HepG2 (cell line): ENCODE measurements around the gene CRYM. TPM values are rescaled to one million over a fixed set of nuclear protein-coding genes. Genes with fewer than 3 reads are reported as not detected.

Experiments used
- CREB1 ChIP-seq, 2 experiments: fragments of 450-650 bp in 1 of 2; IDR thresholded peaks; 2 replicates each; pipeline ENCODE4 v1.6.1; 2016 to 2017; ENCODE audit warnings: control low read depth in 1 of 2, mild to moderate bottlenecking in 1 of 2, missing compliant biosample characterization in 1 of 2, missing genetic modification characterization in 1 of 2
- FOXC1 ChIP-seq: sonication (generic); formaldehyde crosslinking; IDR thresholded peaks from 2 replicates; pipeline ENCODE4 v1.8.0; 2022; ENCODE audit warnings: mild to moderate bottlenecking, missing genetic modification reagents, borderline replicate concordance
- GATA4 ChIP-seq: sonication (generic); IDR thresholded peaks from 2 replicates; pipeline ENCODE4 v1.6.1; 2016; ENCODE audit warnings: antibody characterized with exemption, low read depth, borderline replicate concordance
- GTF3A ChIP-seq: sonication (generic); formaldehyde crosslinking; conservative IDR thresholded peaks from 2 replicates; pipeline ENCODE4 v1.4.0; 2020; ENCODE audit warnings: mild to moderate bottlenecking, missing genetic modification reagents
- HOXD1 ChIP-seq: sonication (generic); formaldehyde crosslinking; IDR thresholded peaks from 2 replicates; pipeline ENCODE4 v1.5.0; 2020; ENCODE audit warnings: missing genetic modification reagents
- NR2F2 ChIP-seq: IDR thresholded peaks from 2 replicates; pipeline ENCODE4 v1.6.1; 2012; ENCODE audit warnings: low read depth, inconsistent platforms, borderline replicate concordance
- NR2F6 ChIP-seq, 2 experiments: IDR thresholded peaks; 2 replicates each; pipeline ENCODE4 v1.6.1; 2016; ENCODE audit warnings: antibody characterized with exemption in 1 of 2, mild to moderate bottlenecking in 1 of 2
- RCOR2 ChIP-seq: IDR thresholded peaks from 2 replicates; pipeline ENCODE4 v1.6.1; 2016; ENCODE audit warnings: missing biosample characterization, missing genetic modification reagents
- SALL1 ChIP-seq: sonication (generic); formaldehyde crosslinking; IDR thresholded peaks from 2 replicates; pipeline ENCODE4 v1.8.0; 2022; ENCODE audit warnings: mild to moderate bottlenecking, missing genetic modification reagents
- SAP130 ChIP-seq: IDR thresholded peaks from 2 replicates; pipeline ENCODE4 v1.6.1; 2016; ENCODE audit warnings: low read depth
- ZNF232 ChIP-seq: sonication (generic); formaldehyde crosslinking; IDR thresholded peaks from 2 replicates; pipeline ENCODE4 v1.4.0; 2020; ENCODE audit warnings: missing genetic modification reagents, borderline replicate concordance
- ZNF468 ChIP-seq: sonication (generic); formaldehyde crosslinking; IDR thresholded peaks from 2 replicates; pipeline ENCODE4 v1.8.0; 2022; ENCODE audit warnings: mild to moderate bottlenecking, moderate library complexity, missing genetic modification reagents
- ZNF567 ChIP-seq: sonication (generic); formaldehyde crosslinking; IDR thresholded peaks from 2 replicates; pipeline ENCODE4 v1.8.1; 2023; ENCODE audit warnings: mild to moderate bottlenecking, missing genetic modification reagents, borderline replicate concordance
- ZNF616 ChIP-seq: sonication (generic); formaldehyde crosslinking; IDR thresholded peaks from 2 replicates; pipeline ENCODE4 v1.5.0; 2020; ENCODE audit warnings: low read depth, mild to moderate bottlenecking, missing genetic modification reagents
- polyA plus RNA-seq, 8 experiments: library from polyadenylated mRNA; depleted of rRNA in 3 of 8; stranded (reverse) in 7 of 8; unstranded in 1 of 8; fragments of >200 nt; fragmentation: Illumina TruSeq in 4 of 8; extraction: Trizol in 4 of 8; gene quantifications; 2 replicates each; pipeline versions ENCODE4 v1.2.1 to v1.2.3, GENCODE V29; 2011 to 2016; ENCODE audit warnings: low read depth in 4 of 8, missing spikeins in 1 of 8, mixed read lengths in 1 of 8; ENCODE audit not compliant: insufficient read depth in 1 of 8
- total RNA-seq, 5 experiments: library from RNA; depleted of rRNA; stranded (reverse); fragments of >200 nt; fragmentation: Illumina TruSeq; extraction: Trizol; gene quantifications; 2 replicates each; pipeline ENCODE4 v1.2.3, GENCODE V29; 2016; ENCODE audit warnings: low read depth in 1 of 5
- TF ChIP-seq, protein P1 (sequence below): fragments of 450-650 bp; IDR thresholded peaks from 2 replicates; pipeline ENCODE4 v1.6.1; 2017
- TF ChIP-seq, protein P2 (sequence below): sonication (generic); formaldehyde crosslinking; IDR thresholded peaks from 2 replicates; pipeline ENCODE4 v1.9.0; 2021; ENCODE audit warnings: missing genetic modification reagents, mild to moderate bottlenecking, borderline replicate concordance
- TF ChIP-seq, protein P3 (sequence below): sonication (generic); formaldehyde crosslinking; IDR thresholded peaks from 2 replicates; pipeline ENCODE4 v1.5.0; 2020; ENCODE audit warnings: missing genetic modification reagents
- TF ChIP-seq, protein P4 (sequence below): IDR thresholded peaks from 2 replicates; pipeline ENCODE4 v1.6.1; 2016; ENCODE audit warnings: low read depth, borderline replicate concordance
- TF ChIP-seq, protein P5 (sequence below): sonication (generic); formaldehyde crosslinking; IDR thresholded peaks from 2 replicates; pipeline ENCODE4 v1.9.0; 2021; ENCODE audit warnings: missing genetic modification reagents, borderline replicate concordance
- TF ChIP-seq, protein P6 (sequence below): sonication (generic); formaldehyde crosslinking; conservative IDR thresholded peaks from 2 replicates; pipeline ENCODE4 v1.8.0; 2022; ENCODE audit warnings: mild to moderate bottlenecking, moderate library complexity, missing genetic modification reagents

CRYM gene
- total and polyA plus RNA-seq, 2 of the 13 experiments (the other 11 are each of a cell fraction or from before 2014, with no cell fraction given): 1.9 to 2.2 TPM

DNA sequence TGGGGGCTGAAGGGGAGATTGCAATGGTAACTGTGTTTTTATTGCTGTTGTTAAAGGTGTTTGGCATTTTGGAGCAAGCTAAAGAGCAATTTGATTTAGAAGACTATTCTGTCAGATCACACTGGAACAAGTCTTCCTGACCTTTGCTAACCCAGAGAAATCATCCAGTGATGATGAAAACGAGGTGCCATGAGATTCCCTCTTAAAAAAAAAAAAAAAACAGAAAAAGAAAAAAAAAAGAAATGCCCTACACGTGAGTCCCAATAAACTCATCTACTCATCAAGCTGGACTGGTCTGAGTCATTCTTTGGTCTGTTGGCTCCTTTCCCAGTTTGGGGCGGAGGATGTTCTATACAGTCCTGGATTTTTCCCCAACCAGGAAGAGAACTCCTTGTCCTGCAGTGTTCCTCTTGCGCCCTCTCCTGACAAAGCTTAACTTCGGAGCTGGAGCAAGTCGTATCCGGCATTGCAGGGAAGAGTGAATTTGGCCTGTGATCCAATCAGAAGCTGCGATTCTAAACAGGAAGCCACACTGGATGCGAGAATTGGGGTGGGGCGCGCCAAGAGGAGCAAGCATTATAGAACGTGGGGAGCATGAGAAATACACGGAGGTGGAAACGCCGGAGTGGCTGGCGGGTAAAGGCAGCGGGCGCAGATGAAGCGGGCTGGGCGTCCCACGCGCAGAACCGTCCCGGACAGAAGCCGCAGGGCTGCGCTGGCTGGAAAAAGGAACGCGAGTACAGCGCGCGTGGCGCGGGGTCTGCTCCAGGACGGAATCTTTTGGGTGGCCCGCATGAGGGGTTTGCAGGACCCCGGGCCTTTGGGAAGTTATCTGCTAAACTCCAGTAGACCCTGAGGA is 22.4 kb upstream of the CRYM start (continued):
- TF ChIP-seq, protein P1, sequence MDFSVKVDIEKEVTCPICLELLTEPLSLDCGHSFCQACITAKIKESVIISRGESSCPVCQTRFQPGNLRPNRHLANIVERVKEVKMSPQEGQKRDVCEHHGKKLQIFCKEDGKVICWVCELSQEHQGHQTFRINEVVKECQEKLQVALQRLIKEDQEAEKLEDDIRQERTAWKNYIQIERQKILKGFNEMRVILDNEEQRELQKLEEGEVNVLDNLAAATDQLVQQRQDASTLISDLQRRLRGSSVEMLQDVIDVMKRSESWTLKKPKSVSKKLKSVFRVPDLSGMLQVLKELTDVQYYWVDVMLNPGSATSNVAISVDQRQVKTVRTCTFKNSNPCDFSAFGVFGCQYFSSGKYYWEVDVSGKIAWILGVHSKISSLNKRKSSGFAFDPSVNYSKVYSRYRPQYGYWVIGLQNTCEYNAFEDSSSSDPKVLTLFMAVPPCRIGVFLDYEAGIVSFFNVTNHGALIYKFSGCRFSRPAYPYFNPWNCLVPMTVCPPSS: no peak
- TF ChIP-seq, protein P2, sequence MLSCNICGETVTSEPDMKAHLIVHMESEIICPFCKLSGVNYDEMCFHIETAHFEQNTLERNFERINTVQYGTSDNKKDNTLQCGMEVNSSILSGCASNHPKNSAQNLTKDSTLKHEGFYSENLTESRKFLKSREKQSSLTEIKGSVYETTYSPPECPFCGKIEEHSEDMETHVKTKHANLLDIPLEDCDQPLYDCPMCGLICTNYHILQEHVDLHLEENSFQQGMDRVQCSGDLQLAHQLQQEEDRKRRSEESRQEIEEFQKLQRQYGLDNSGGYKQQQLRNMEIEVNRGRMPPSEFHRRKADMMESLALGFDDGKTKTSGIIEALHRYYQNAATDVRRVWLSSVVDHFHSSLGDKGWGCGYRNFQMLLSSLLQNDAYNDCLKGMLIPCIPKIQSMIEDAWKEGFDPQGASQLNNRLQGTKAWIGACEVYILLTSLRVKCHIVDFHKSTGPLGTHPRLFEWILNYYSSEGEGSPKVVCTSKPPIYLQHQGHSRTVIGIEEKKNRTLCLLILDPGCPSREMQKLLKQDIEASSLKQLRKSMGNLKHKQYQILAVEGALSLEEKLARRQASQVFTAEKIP (CRISPR knock-in tag): no peak
- TF ChIP-seq GTF3A (CRISPR knock-in tag) (no peak), GATA4 (0 out of 2 replicates have a peak, but pooled peaks have one; percentile 54), RCOR2 (CRISPR knock-in tag) (peak; percentile 91), SAP130 (CRISPR knock-in tag) (peak; percentile 97), ZNF567 (peak; percentile 93), ZNF468 (CRISPR knock-in tag) (0 out of 2 replicates have a peak, but pooled peaks have one; percentile 73), FOXC1 (peak; percentile 79), NR2F2 (no peak; the same call in 1 of the 2 replicates), ZNF232 (CRISPR knock-in tag) (no peak; the same call in 1 of the 2 replicates), NR2F6 (IDR thresholded peaks at IDR 0.05) (peak; percentile 45; the same call in 1 of the 2 replicates), NR2F6 (CRISPR knock-in tag; IDR thresholded peaks at IDR 0.05) (peak; percentile 74), ZNF616 (CRISPR knock-in tag) (no peak), CREB1 (IDR thresholded peaks at IDR 0.05) (peak; percentile 7; the same call in 1 of the 2 replicates), CREB1 (CRISPR knock-in tag; IDR thresholded peaks at IDR 0.05) (peak; percentile 86), HOXD1 (no peak), SALL1 (peak; percentile 94)
- TF ChIP-seq, protein P3, sequence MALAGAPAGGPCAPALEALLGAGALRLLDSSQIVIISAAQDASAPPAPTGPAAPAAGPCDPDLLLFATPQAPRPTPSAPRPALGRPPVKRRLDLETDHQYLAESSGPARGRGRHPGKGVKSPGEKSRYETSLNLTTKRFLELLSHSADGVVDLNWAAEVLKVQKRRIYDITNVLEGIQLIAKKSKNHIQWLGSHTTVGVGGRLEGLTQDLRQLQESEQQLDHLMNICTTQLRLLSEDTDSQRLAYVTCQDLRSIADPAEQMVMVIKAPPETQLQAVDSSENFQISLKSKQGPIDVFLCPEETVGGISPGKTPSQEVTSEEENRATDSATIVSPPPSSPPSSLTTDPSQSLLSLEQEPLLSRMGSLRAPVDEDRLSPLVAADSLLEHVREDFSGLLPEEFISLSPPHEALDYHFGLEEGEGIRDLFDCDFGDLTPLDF (CRISPR knock-in tag): no peak; the same call in 1 of the 2 replicates
- TF ChIP-seq, protein P4, sequence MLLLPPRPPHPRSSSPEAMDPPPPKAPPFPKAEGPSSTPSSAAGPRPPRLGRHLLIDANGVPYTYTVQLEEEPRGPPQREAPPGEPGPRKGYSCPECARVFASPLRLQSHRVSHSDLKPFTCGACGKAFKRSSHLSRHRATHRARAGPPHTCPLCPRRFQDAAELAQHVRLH (CRISPR knock-in tag): peak; percentile 88; the same call in 1 of the 2 replicates
- TF ChIP-seq, protein P5, sequence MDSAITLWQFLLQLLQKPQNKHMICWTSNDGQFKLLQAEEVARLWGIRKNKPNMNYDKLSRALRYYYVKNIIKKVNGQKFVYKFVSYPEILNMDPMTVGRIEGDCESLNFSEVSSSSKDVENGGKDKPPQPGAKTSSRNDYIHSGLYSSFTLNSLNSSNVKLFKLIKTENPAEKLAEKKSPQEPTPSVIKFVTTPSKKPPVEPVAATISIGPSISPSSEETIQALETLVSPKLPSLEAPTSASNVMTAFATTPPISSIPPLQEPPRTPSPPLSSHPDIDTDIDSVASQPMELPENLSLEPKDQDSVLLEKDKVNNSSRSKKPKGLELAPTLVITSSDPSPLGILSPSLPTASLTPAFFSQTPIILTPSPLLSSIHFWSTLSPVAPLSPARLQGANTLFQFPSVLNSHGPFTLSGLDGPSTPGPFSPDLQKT (CRISPR knock-in tag): 0 out of 2 replicates have a peak, but pooled peaks have one; percentile 52
- TF ChIP-seq, protein P6, sequence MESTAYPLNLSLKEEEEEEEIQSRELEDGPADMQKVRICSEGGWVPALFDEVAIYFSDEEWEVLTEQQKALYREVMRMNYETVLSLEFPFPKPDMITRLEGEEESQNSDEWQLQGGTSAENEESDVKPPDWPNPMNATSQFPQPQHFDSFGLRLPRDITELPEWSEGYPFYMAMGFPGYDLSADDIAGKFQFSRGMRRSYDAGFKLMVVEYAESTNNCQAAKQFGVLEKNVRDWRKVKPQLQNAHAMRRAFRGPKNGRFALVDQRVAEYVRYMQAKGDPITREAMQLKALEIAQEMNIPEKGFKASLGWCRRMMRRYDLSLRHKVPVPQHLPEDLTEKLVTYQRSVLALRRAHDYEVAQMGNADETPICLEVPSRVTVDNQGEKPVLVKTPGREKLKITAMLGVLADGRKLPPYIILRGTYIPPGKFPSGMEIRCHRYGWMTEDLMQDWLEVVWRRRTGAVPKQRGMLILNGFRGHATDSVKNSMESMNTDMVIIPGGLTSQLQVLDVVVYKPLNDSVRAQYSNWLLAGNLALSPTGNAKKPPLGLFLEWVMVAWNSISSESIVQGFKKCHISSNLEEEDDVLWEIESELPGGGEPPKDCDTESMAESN (CRISPR knock-in tag): peak; percentile 80
